Raji (cell line): ENCODE results near the gene JARID2.

Experiments used
- POLR2A ChIP-seq: IDR thresholded peaks from 2 replicates; pipeline ENCODE4 v1.6.1; 2011; ENCODE audit warnings: low read depth, low read length, control low read depth; ENCODE audit not compliant: insufficient read depth

Gene JARID2

DNA sequence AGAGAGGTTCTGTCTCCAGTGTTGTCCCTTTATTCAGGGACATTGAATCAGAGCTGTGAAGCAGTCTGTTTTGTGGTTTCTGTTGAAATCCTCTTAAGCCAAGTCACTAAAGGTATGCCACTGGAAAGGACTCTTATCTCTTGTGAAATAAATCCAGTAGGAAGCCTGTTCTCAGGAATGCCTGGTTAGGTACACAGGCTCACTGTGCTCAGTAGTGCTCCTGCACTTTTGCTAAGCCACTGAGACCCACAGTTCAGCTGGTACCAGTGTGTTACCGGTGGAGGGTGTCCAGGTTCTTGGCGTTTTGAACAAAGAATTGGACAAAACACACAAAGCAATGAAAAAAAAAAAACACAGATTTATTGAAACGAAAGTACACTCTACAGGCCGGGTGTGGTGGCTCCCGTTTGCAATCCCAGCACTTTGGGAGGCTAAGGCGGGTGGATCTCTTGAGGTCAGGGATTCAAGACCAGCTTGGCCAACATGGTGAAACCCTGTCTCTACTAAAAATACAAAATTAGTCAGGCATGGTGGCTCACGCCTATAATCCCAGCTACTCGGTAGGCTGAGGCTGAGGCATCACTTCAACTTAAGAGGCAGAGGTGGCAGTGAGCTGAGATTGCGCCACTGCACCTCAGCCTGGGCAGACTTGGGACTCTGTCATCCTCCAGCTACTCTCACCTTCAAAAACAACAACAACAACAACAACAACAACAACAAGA, 186.1 kb downstream of the JARID2 start:
- TF ChIP-seq POLR2A, result no peak

DNA sequence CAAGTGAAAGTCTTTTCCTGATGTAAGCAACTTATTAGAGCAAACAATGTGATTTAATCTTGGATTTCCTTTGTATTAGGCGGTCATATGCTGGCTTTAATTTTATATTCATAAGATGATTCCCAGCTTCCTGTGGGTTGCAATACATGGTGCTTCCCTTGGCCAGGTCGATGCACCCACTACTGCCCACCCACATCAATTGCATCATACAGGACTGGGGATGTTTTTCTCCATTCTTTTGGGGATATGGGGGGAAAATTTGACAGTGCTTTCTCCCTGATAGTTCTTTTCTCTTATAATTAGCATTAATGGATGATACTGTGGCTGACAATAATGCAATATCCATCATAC, 187.6 kb downstream of the JARID2 start:
- TF ChIP-seq POLR2A, result no peak

DNA sequence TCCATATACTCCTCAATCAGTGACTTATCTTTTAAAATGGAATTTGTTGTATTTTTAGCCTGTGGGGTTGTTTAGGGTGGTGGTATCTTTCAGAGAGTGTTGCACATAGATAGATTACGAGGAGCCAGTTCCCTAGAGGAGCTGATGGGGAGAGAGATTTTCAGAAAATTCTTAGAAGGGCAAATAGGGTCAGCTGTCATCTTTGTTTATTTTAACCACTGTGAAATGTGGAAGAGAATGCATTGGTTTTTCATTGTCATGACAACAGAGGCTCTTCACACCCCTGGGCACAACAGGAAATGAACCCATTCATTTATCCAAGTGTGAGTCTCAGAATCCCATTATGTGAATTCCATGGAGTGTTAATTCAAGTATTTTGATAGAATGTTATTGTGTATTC, 188.4 kb downstream of the JARID2 start:
- no peak for TF ChIP-seq POLR2A

DNA sequence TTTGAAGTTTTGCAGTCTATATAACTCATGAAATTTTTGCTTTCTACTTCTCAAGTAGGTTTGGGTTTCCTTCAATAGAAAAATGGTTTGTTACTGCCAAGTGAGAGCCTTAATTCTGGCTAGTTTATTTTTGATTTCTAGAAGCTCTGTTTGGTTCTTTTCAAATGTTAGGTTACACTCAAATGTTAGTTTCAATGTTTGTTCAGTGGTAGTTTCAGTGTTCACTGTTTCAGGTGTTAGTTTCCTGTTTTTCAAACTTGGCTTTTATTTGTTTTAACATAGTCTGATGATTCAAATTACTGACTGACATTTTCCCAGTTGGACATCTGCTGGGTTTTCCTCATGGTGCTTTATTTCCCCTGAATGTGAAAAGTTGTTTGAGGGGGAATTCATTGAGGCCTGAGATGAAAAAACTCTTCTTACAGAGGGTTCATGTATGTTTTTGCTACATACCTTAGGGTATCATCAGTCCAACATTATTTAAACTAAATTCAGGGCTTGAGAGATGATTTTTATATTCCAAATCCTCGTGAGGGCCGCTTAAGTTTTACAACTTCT, 189.0 kb downstream of the JARID2 start:
- no peak for TF ChIP-seq POLR2A

DNA sequence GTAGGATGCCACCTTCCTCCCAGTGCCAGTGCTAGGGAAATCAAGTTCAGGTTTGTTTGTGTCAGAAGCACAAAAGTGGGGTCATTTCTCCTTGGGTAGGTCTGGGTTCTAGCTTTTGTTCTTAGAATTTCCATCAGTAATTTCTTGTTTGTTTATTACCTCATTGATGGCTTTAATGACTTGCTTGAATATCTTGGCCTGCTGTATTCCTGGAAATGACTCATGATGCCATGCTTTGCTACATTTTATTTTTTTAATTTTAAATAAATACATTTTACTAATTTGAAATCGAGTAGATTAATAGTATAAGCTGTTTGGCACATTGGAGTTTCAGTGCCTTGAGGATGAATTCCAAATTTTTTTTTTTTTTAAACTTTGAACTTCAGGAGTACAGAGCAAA, 189.6 kb downstream of the JARID2 start:
- TF ChIP-seq POLR2A, result no peak

DNA sequence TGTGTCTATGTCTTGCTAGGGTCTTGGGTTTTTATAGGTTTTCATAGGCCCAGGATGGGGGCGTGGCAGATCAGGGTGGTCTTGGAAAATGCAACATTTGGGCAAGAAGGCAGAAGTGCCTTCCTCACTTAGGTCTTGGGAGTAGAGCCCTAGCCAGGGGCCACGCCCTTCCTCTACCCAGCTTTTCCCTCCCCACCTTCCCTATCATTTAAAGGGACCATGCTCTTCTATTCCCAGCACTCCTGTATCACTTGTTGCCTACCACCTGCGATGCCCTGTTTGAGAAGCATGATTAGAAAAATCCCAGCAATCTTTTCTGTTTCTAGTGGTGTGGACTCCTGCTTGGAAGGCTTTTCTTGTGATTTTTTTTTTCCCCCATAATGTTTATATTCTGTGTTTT, 190.6 kb downstream of the JARID2 start:
- TF ChIP-seq POLR2A, result no peak

DNA sequence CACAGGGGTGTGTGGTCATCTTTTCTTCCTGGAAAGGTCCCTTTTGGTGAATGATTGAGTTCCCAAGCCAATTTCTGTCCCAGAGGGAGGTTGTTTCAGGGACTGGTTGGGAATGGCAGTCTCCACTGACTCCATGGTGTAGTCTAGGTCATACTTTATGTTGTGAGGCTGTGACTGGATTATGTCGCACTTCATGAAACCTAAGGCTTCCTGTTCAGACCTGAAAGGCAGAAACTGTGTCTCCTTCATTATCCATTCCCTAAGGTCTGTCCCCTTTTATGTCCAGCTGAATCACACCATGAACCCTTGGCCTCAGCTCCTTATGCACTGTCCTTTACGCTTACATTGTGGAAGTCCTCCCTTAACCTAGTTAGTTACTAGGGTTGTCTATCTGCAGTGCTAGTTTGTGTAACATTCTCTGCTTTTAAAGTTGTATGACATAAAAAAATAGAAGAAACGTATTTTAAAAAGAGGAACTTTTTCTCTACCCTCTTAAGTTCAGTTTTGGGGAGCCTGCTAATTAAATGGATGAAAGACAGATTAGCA, 191.3 kb downstream of the JARID2 start:
- TF ChIP-seq POLR2A, result no peak

DNA sequence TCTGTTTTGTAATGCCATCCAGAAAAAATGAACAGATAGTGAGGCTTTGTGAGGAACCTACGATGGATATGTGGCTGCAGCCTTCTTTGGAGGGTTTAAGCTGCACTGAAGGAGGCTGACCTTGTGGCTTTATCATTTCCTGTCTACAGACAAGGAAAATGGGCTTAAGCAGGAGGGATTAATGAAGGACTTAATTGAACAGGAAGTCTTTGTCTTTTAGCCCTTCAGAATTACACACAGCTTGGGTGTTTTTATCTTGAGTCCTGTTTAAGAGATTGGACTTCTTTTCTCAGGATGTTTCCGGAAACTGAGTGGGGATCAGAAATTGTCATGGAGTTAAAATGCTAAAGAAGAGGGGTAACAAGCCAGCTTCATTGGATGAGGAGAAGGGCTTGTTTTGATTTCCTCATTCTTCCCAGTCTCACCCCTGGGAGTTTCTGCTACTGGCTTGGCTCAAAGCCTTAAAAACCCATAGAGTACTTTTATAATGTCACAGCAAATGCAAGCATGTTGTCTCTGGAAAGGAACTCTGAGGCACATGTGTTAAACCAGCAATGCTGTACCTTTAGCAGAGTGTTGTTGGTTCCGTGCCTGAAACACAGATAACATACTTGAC, 193.6 kb downstream of the JARID2 start:
- no peak for TF ChIP-seq POLR2A

DNA sequence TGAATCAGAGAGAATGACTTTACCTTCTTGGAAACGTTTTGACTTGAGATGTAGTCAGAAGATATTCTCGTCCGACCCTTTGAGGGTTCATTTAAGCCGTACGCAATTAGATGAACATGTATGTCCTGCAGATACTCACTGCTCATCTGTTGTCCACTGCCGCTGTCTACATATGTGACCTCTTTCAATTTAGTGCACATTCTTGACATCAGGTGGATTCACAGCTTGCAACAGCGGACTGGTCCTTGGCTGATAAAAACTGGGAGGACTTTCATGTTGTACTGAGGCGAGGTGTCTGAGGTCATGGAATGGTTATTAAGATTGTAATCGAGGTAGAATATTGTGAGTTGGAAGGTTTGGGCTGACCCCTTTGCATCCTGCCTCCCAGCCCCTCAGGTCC, 194.2 kb downstream of the JARID2 start:
- no peak for TF ChIP-seq POLR2A

DNA sequence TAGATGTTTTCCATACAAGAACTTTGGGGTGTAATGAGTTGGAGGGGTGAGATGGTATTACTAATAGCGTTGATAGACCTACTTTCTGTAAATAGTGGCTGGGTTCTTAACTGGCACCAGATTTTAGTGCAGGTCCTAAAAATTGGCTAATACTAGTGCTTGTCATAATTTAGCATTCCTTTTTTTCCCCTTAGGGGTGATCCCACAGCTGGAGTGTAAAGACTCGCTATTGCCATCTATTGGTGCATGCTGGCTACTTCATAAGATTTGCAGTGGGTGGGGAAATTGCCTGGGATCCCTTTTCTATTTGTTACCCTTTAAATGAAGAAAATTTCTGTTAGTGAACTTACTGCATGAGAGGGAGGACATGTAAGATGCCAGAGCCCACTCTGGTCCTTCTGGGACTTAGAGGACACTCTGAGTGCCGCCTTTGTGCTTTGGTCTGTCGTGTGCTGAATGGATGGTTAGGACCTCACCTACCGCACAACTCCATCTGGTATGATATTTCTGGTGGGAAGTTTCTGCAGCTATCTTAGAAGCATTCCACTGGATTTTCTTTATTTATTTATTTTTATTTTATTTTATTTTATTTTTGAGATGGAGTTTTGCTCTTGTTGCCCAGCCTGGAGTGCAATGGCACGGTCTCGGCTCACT, 195.5 kb downstream of the JARID2 start:
- TF ChIP-seq POLR2A, result no peak

DNA sequence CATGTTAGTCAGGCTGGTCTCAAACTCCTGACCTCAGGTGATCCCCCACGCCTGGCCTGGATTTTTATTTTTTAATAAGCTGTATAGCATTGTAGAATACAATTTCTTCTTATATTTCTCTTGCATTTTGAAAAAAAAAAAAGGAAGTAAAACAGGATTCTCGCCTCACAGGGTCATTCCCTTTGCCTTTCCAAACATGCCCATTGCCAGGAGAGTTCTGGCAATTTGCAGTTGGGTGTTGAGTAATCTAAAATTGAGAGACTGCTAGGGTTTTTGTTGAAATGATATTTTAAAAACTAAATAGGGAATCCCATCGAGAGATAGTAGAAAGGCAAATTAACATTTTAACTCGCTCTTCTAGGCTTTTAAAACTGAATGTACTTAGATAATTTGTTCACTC, 196.1 kb downstream of the JARID2 start:
- no peak for TF ChIP-seq POLR2A

DNA sequence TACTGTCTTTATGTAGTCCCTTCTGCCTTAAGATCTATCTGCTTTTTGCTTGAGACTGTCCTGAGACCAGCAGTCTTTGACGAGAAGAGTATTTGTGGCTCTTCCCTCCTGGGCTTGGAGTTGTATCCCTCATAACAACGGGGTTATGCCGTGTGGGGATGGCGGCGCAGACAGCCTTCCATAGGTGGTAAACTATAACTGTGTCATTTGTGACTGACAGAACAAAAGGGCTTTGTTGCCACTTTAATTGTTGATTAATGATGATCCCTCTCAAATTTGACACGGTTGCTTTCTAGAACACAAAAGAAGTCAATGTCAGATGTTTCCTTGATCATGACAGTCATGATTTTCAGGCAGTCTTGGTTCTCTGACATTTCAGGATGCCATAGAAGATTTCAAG, 196.6 kb downstream of the JARID2 start:
- no peak for TF ChIP-seq POLR2A

DNA sequence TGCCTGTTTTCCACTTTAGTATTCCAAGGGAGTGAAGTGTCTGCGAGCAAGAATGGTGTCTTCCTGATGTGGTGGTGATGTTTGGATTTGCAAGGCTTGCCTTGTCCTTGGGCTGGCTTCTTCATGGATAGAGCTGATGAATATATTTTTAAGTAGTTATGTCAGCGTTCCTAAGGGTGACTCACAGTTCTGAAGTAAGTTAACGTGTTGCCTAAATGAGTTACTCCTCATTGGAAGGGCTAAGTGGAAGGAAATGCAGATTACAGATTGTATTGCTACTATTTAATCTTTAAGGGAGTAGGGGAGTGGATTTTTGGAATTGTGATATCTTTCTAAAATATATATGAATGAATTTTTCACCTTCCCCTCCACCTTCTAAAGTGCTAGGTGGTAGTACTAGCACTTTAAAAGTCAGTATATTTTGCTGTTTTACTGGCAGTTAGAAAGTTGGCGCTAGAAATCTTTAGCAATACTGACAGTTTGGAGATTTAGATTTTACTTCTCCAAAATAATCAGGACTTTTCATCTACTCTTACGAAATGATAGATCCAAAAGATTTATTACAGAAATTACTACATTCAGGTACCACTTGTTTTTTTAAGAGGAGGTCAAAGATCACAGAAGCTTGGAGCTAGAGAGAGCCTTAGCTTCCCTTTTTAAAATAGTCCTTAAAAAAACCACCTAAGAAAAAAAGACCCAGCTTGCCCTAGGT, 197.4 kb downstream of the JARID2 start:
- no peak for TF ChIP-seq POLR2A

DNA sequence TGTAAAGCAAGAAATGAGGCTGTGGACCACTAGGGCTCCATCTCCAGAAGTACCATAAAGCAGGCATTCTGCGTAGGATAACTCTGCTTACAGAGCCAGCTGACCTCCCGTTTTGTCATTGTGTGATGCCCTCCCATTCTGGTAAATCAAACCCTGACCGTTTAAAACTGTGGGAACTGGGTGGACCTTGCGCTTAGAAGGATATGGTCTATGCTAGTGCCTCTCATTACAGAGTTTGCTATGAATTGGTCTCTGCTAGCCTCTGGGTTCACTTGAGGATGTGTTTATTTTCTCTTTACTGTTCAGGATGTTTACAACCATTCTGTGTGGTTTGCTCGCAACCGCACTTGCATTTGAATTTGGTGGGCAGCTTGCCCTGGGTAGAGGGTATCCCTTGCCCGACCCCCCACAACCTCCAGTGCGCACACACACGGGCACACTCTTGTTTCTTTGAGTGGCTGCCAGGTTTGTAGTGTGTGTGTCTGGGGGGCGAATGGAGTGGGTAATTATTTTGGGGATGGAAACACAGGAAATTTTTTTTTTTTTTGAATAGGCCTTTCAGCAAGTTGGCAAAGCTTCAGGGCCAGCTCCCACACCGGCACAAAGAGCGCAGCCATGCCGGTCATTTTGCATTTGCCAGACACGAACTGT, 198.3 kb downstream of the JARID2 start:
- TF ChIP-seq POLR2A, result no peak

DNA sequence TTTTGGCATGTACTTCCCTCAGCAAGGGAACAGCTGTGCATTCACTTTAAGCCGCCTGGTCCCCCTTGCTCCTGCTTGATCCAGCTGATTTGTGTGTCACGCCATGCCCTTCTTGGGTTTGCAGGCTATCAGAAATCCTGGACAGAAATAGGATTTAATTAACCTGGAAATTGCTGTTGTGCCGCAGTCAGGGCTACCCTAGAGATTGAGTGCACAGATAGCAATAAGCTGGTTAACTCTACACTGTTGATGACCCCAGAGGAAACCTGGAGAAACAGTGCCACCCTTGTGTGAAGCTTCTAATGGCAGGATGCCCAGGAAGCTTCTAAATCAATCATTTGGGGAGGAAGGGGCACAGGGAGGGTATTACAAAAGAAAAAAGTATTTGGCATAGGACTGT, 199.0 kb downstream of the JARID2 start:
- no peak for TF ChIP-seq POLR2A

DNA sequence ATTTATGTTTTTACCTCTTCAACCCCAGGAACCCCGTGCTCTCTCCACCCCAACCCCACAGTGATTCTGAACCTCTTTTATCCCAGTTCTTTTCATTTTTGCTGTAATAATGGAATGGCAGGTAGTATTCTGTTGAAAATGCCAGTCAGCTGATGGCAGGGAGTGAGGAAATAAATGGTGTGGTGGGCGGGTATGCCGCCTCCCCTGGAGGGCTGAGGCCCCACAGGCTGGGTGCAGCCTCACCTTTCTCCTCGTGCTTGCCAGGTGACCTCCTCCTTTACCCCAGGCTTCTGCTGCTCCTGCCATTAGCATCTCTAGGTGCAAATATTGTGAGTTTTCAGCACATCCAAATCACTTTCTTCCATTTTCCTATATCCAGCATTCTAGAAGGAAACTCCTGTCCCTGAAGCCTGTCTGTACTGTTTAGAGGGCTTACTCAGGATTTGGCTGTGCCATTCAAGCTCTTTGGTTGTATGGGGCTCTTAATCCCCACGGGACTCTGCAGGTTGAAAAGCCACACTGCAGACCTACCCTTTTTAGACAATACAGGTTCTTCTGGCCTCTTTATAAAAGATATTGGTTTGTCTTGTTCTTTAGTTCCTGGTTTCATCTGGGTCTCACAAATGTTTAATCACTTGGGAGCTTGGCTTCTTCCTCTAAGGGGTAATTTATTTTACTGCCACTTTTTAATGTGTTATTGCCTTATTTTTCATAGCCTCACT, 201.8 kb downstream of the JARID2 start:
- no peak for TF ChIP-seq POLR2A
